GM12878 (cell line): ENCODE data around the gene BCAS4. TPM values are rescaled to one million over a fixed set of nuclear protein-coding genes. Genes with fewer than 3 reads are reported as not detected.
A peak's percentile ranks its signal among the peaks of the same experiment; 100 is the strongest.

ENCODE experiments used
- ATAC-seq: fragments of 200-7000 bp; cut with Tn5 transposase; 3 replicates; pipeline ENCODE4 v1.9.1; 2020; ENCODE audit warnings: mild to moderate bottlenecking, moderate library complexity
- BruUV-seq: library from RNA; stranded (reverse); fragments of 400-500 nt; replicated peaks from 2 replicates; lab custom pipeline; 2021; lab: Mats Ljungman, UMichigan
- CTCF ChIA-PET: fragments of 300-600 bp; sonication (Branson Sonifier 250); formaldehyde crosslinking; extraction: SDS; loops from one replicate; lab custom pipeline; 2021; ENCODE audit warnings: inconsistent platforms; lab: Yijun Ruan, JAX
- POLR2A ChIA-PET: fragments of 350-600 bp; formaldehyde crosslinking; extraction: SDS; loops from one replicate; lab custom pipeline; 2021; ENCODE audit warnings: inconsistent platforms; lab: Charles Lee
- RAD21 ChIA-PET: fragments of 300-600 bp; sonication (Branson Sonifier 250); formaldehyde crosslinking; loops from one replicate; lab custom pipeline; 2023; ENCODE audit warnings: antibody characterized with exemption; ENCODE audit not compliant: unreplicated experiment; lab: Charles Lee
- SMC1A ChIA-PET: fragments of 300-600 bp; sonication (Branson Sonifier 250); formaldehyde crosslinking; loops from one replicate; lab custom pipeline; 2023; ENCODE audit not compliant: unreplicated experiment, uncharacterized antibody; lab: Charles Lee
- DNase-seq: peaks from one replicate; pipeline ENCODE4 v3.0.0-alpha.2; 2011; ENCODE audit warnings: low read depth, low spot score
- FAIRE-seq: peaks from 3 replicates; lab custom pipeline; 2011; peaks lifted over from hg19 to GRCh38; lab: Jason Lieb, UNC
- H2AFZ ChIP-seq: 2 replicates; pipeline ENCODE4 v1.6.0; 2011; ENCODE audit warnings: low read depth, low read length, control low read depth; ENCODE audit not compliant: control insufficient read depth
- H3K27ac ChIP-seq: 2 replicates; pipeline ENCODE4 v1.5.1; 2011; ENCODE audit warnings: control low read depth; ENCODE audit not compliant: control insufficient read depth, insufficient read depth
- H3K27me3 ChIP-seq, 2 experiments: replicated peaks in 1 of 2; 2 replicates each; pipeline versions ENCODE4 v1.6.0 to v1.6.1; 2011; ENCODE audit warnings: low read length in 1 of 2; ENCODE audit not compliant: control insufficient read depth in 2 of 2, insufficient read depth in 2 of 2
- H3K36me3 ChIP-seq, 2 experiments: 2 replicates each; pipeline ENCODE4 v1.5.1; 2011; ENCODE audit warnings: low read length in 1 of 2; ENCODE audit not compliant: control insufficient read depth in 2 of 2, insufficient read depth in 2 of 2
- H3K4me1 ChIP-seq: 2 replicates; pipeline ENCODE4 v1.6.1; 2011; ENCODE audit warnings: mild to moderate bottlenecking, low read length, moderate library complexity, mixed read lengths; ENCODE audit not compliant: control insufficient read depth, insufficient read depth
- H3K4me2 ChIP-seq: 2 replicates; pipeline ENCODE4 v1.6.0; 2011; ENCODE audit warnings: control low read depth; ENCODE audit not compliant: control insufficient read depth, insufficient read depth
- H3K4me3 ChIP-seq: fragments of 200-600 bp; sonication (generic); 2 replicates; pipeline ENCODE4 v1.5.1; 2016
- H3K79me2 ChIP-seq: 2 replicates; pipeline ENCODE4 v1.6.0; 2011; ENCODE audit warnings: low read length; ENCODE audit not compliant: control insufficient read depth, insufficient read depth
- H3K9ac ChIP-seq: 2 replicates; pipeline ENCODE4 v1.8.0; 2011; ENCODE audit warnings: low read length, control low read depth, mixed read lengths; ENCODE audit not compliant: control insufficient read depth, insufficient read depth
- H3K9me3 ChIP-seq: replicated peaks from 3 replicates; pipeline ENCODE4 v1.5.1; 2011; ENCODE audit warnings: mild to moderate bottlenecking, low read length; ENCODE audit not compliant: control insufficient read depth, insufficient read depth
- H4K20me1 ChIP-seq: 2 replicates; pipeline ENCODE4 v1.6.0; 2011; ENCODE audit not compliant: control insufficient read depth, insufficient read depth
- CBX5 ChIP-seq: sonication (generic); IDR thresholded peaks from 2 replicates; pipeline ENCODE4 v1.6.1; 2016; ENCODE audit warnings: low read depth, moderate library complexity, mild to moderate bottlenecking, inconsistent platforms
- ETV6 ChIP-seq, 2 experiments: fragments of 450-650 bp in 1 of 2; IDR thresholded peaks in 1 of 2; conservative IDR thresholded peaks in 1 of 2; 2 replicates each; pipeline ENCODE4 v1.6.1; 2014; ENCODE audit warnings: antibody characterized with exemption in 1 of 2, borderline replicate concordance in 1 of 2, low read depth in 1 of 2, mild to moderate bottlenecking in 1 of 2, moderate library complexity in 1 of 2
- KDM1A ChIP-seq: fragments of 200-600 bp; sonication (generic); IDR thresholded peaks from 2 replicates; pipeline ENCODE4 v1.6.1; 2016; ENCODE audit warnings: borderline replicate concordance
- MTA2 ChIP-seq: fragments of 450-650 bp; IDR thresholded peaks from 2 replicates; pipeline ENCODE4 v1.6.1; 2016; ENCODE audit warnings: low read depth, mild to moderate bottlenecking, moderate library complexity
- NFIC ChIP-seq: IDR thresholded peaks from 2 replicates; pipeline ENCODE4 v1.6.1; 2012; ENCODE audit warnings: low read depth, mild to moderate bottlenecking, inconsistent platforms, low read length, moderate library complexity
- NFXL1 ChIP-seq: fragments of 450-650 bp; IDR thresholded peaks from 2 replicates; pipeline ENCODE4 v1.6.1; 2017; ENCODE audit warnings: antibody characterized with exemption, mild to moderate bottlenecking, borderline replicate concordance
- RFX5 ChIP-seq: IDR thresholded peaks from 2 replicates; pipeline ENCODE4 v1.6.1; 2011; ENCODE audit warnings: low read depth, low read length, improper control_type of control experiment
- SMARCA5 ChIP-seq: fragments of 450-650 bp; IDR thresholded peaks from 2 replicates; pipeline ENCODE4 v1.6.1; 2017; ENCODE audit warnings: mild to moderate bottlenecking
- WGBS: methylation state at CpG from one replicate; pipeline ENCODE4 v1.1.6; 2016; ENCODE audit warnings: low lambda C conversion rate; ENCODE audit not compliant: insufficient replicate concordance, insufficient coverage; ENCODE audit errors: missing lambda C conversion rate; 5-methylcytosine and 5-hydroxymethylcytosine counted together
- in situ Hi-C: fragments of 300-500 bp; cut with MboI; formaldehyde crosslinking; loops from 9 replicates; pipeline ENCODE4 v1.14.3; 2018; ENCODE audit warnings: mixed read lengths
- intact Hi-C: fragments of 100-400 bp; cut with micrococcal nuclease; formaldehyde crosslinking; loops from one replicate; pipeline ENCODE4 v1.14.2; 2022; ENCODE audit not compliant: unreplicated experiment
- polyA plus RNA-seq, 11 experiments: library from polyadenylated mRNA; depleted of rRNA in 4 of 11; unstranded in 6 of 11; stranded (reverse) in 5 of 11; fragments of >200 nt; fragmentation: Nextera tagmentation in 4 of 11; fragmentation: Illumina TruSeq in 1 of 11; extraction: Ambion mirVana in 4 of 11; extraction: Trizol in 1 of 11; gene quantifications; 1 replicate in 1 of 11; 2 replicates in 10 of 11; pipeline versions ENCODE4 v1.2.1 to v1.2.3, GENCODE V29; 2011 to 2016; ENCODE audit warnings: inconsistent platforms in 2 of 11, missing spikeins in 2 of 11, low read depth in 1 of 11
- total RNA-seq, 4 experiments: library from RNA; depleted of rRNA in 3 of 4; stranded (reverse); fragments of >200 nt in 3 of 4; fragmentation: Illumina TruSeq in 1 of 4; extraction: Trizol in 1 of 4; gene quantifications; 2 replicates each; pipeline versions ENCODE4 v1.2.1 to v1.2.3, GENCODE V29; 2013 to 2021
- TF ChIP-seq, protein P1 (sequence below): fragments of 450-650 bp; IDR thresholded peaks from 2 replicates; pipeline ENCODE4 v1.6.1; 2017; ENCODE audit warnings: antibody characterized with exemption, mild to moderate bottlenecking, moderate library complexity

BCAS4 gene
- total and polyA plus RNA-seq, 10 of the 15 experiments (the other 5 are each of a cell fraction or from before 2014, with no cell fraction given), result 14.8 to 214 (median 65.3) TPM

DNA sequence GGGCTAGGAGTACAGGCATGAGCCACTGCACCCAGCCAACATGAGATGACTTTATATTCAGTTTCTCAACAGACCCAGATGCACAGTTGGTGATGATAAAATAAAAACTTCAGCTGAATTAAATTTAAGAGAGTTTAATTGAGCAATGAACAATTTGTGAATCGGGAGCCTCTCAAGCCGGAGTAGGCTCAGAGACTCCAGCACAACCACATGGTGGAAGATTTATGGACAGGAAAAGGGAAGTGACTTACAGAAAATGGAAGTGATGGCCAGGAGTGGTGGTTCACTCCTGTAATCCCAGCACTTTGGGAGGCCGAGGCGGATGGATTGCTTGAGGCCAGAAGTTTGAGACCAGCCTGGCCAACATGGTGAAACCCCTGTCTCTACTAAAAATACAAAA lies 10.4 kb upstream of the BCAS4 start:
- RAD21 ChIA-PET, result interaction anchor here (0.6 to 0.7 kb wide), 3 partner anchors 10 to 591 kb away, joined by 3 to 5 read pairs (median 4); partner anchors contain the start of gene BCAS4
- Histone ChIP-seq H3K9ac (no peak overlapping the region), H3K4me1 (no peaks in the 10 kb centered on the region), H3K4me2 (no peak overlapping the region), H3K79me2 (no peaks in the 10 kb centered on the region), H3K27me3 (no peaks in the 10 kb centered on the region; a peak in 1 of 4 replicates), H3K36me3 (no peaks in the 10 kb centered on the region), H3K27ac (no peak overlapping the region), H4K20me1 (no peaks in the 10 kb centered on the region), H3K4me3 (no peak overlapping the region), H3K9me3 (no peaks in the 10 kb centered on the region)
- WGBS, result 57% methylated on average over 4 of the region's 4 CpGs
- no peak for DNase-seq
- no TSS peak for BruUV-seq
- SMC1A ChIA-PET, result no interaction called here
- POLR2A ChIA-PET, result no interaction called here
- CTCF ChIA-PET, result interaction anchor here (1.6 kb wide), 1 partner anchor 10 kb away, joined by 4 read pairs; the partner anchor contains the start of gene BCAS4
- no peak for ATAC-seq
- intact Hi-C loops (no loop called here), in situ Hi-C loops (no loop called here)
- FAIRE-seq, result no peak
- TF ChIP-seq SMARCA5, result no peak
- no peak for TF ChIP-seq CBX5
- TF ChIP-seq ETV6 (conservative IDR thresholded peaks at IDR 0.05 in 1 of 2, IDR thresholded peaks at IDR 0.05 in 1 of 2; ENCODE audit: borderline replicate concordance in 1 of 2, low read depth in 1 of 2), result 0 out of 4 replicates have a peak, but pooled peaks of 1 of the 2 experiments have one; percentile 10
- TF ChIP-seq KDM1A, result no peak
- 0 out of 2 replicates have a peak, but pooled peaks have one; percentile 23 for TF ChIP-seq NFXL1
- TF ChIP-seq RFX5, result no peak
- TF ChIP-seq NFIC, result no peak
- TF ChIP-seq, protein P1, sequence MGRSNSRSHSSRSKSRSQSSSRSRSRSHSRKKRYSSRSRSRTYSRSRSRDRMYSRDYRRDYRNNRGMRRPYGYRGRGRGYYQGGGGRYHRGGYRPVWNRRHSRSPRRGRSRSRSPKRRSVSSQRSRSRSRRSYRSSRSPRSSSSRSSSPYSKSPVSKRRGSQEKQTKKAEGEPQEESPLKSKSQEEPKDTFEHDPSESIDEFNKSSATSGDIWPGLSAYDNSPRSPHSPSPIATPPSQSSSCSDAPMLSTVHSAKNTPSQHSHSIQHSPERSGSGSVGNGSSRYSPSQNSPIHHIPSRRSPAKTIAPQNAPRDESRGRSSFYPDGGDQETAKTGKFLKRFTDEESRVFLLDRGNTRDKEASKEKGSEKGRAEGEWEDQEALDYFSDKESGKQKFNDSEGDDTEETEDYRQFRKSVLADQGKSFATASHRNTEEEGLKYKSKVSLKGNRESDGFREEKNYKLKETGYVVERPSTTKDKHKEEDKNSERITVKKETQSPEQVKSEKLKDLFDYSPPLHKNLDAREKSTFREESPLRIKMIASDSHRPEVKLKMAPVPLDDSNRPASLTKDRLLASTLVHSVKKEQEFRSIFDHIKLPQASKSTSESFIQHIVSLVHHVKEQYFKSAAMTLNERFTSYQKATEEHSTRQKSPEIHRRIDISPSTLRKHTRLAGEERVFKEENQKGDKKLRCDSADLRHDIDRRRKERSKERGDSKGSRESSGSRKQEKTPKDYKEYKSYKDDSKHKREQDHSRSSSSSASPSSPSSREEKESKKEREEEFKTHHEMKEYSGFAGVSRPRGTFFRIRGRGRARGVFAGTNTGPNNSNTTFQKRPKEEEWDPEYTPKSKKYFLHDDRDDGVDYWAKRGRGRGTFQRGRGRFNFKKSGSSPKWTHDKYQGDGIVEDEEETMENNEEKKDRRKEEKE, result no peak
- no peak for TF ChIP-seq MTA2
- TF ChIP-seq, all 136 proteins: peak for 2
- H2AFZ ChIP-seq, result no peak overlapping the region
